Measurements from ENCODE around the gene RALY.

The RALY gene

GRCh38 chr20:33993576-33994221, at the start of gene RALY:
TSS of gene RALY (plus strand) at chr20:33993911. CDS start at chr20:34072075, 78,164 bp downstream.
- peak; percentile 63 for DNase-seq (ENCODE audit: low read depth, low spot score)
- in situ Hi-C loops (cut with HindIII; ENCODE audit: low sequenced_read_pairs), result no loop called here
- peak within 1 kb of the TSS; percentile 89 for H3K4me3 ChIP-seq (ENCODE audit: low read depth, low read length)
- no peak for TF ChIP-seq CTCF (IDR thresholded peaks at IDR 0.05; ENCODE audit: low read depth, low read length)

GRCh38 chr20:33944914-33945313, 48.8 kb upstream of the RALY start:
- in situ Hi-C loops (cut with HindIII; ENCODE audit: low sequenced_read_pairs), result no loop called here
- TF ChIP-seq CTCF (IDR thresholded peaks at IDR 0.05; ENCODE audit: low read depth, low read length), result no peak
- DNase-seq (ENCODE audit: low read depth, low spot score), result peak; percentile 6
- no peak overlapping the region for H3K4me3 ChIP-seq (ENCODE audit: low read depth, low read length)

- DNase-seq (ENCODE audit: low read depth, low spot score), result peak; percentile 49
- in situ Hi-C loops (cut with HindIII; ENCODE audit: low sequenced_read_pairs), result no loop called here
- H3K4me3 ChIP-seq (ENCODE audit: low read depth, low read length), result no peak overlapping the region
- TF ChIP-seq CTCF (IDR thresholded peaks at IDR 0.05; ENCODE audit: low read depth, low read length), result no peak
Measured at GRCh38 chr20:33945391-33946081, 48.2 kb upstream of the RALY start.

- DNase-seq (ENCODE audit: low read depth, low spot score), result peak; percentile 14
- H3K4me3 ChIP-seq (ENCODE audit: low read depth, low read length), result no peak overlapping the region
- TF ChIP-seq CTCF (IDR thresholded peaks at IDR 0.05; ENCODE audit: low read depth, low read length), result peak; percentile 53
- in situ Hi-C loops (cut with HindIII; ENCODE audit: low sequenced_read_pairs), result no loop called here
Measured at GRCh38 chr20:33947709-33948295, 45.9 kb upstream of the RALY start.

- no peak overlapping the region for H3K4me3 ChIP-seq (ENCODE audit: low read depth, low read length)
- no peak for TF ChIP-seq CTCF (IDR thresholded peaks at IDR 0.05; ENCODE audit: low read depth, low read length)
- no peak for DNase-seq (ENCODE audit: low read depth, low spot score)
- in situ Hi-C loops (cut with HindIII; ENCODE audit: low sequenced_read_pairs), result no loop called here
Measured at GRCh38 chr20:33948480-33948879, 45.2 kb upstream of the RALY start.

- TF ChIP-seq CTCF (IDR thresholded peaks at IDR 0.05; ENCODE audit: low read depth, low read length), result no peak
- in situ Hi-C loops (cut with HindIII; ENCODE audit: low sequenced_read_pairs), result no loop called here
- no peak for DNase-seq (ENCODE audit: low read depth, low spot score)
- no peak overlapping the region for H3K4me3 ChIP-seq (ENCODE audit: low read depth, low read length)
Measured at GRCh38 chr20:33951171-33951570, 42.5 kb upstream of the RALY start.

All from astrocyte of the spinal cord (primary cell).